WI38 (cell line): ENCODE results near the gene PRDX6.

Experiments
- H3K4me3 ChIP-seq: 2 replicates; pipeline ENCODE4 v1.5.1; 2011; ENCODE audit warnings: low read depth, mild to moderate bottlenecking, control low read depth, low read length
- TF ChIP-seq, protein P1 (sequence below): IDR thresholded peaks from 2 replicates; pipeline ENCODE4 v1.5.1; 2012; ENCODE audit warnings: low read depth, mild to moderate bottlenecking, control low read depth, low read length

PRDX6 gene

DNA sequence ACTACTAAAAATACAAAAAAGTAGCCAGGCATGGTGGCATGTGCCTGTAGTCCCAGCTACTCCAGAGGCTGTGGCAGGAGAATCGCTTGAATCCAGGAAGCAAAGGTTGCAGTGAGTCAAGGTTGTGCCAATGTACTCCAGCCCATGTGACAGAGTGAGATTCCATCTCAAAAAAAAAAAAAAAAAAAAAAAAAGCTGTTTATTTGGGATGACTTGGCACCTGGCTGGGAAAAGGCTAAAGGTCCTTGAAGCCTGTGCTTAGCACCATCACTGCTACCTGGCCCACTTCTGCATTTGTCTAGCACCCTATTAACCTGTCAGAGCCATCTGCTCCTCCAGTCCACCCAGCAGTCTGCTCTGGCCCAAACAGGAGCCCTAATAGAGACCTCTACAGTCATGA is 25.0 kb downstream of the PRDX6 start:
- no peak overlapping the region for H3K4me3 ChIP-seq

DNA sequence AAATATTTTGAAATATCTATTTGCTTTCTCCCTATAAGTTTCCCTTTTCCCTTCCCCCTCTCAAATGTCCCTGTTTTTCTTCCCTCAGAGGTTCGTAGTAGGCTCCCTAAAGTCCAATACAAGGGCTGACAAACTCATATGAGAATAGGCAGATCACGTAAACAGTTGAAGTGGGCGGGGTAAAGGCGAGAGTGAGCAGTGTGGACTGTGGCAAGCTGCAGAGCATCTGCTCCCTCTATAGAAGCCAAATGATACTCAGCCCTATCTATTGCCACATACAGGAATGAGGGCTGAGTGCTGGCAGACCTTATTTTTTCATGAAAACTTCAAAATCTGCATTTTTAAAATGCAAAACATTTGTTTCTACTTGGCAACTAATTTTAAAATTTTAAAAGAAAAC is 26.3 kb downstream of the PRDX6 start:
- no peak overlapping the region for H3K4me3 ChIP-seq
- TF ChIP-seq, protein P1, sequence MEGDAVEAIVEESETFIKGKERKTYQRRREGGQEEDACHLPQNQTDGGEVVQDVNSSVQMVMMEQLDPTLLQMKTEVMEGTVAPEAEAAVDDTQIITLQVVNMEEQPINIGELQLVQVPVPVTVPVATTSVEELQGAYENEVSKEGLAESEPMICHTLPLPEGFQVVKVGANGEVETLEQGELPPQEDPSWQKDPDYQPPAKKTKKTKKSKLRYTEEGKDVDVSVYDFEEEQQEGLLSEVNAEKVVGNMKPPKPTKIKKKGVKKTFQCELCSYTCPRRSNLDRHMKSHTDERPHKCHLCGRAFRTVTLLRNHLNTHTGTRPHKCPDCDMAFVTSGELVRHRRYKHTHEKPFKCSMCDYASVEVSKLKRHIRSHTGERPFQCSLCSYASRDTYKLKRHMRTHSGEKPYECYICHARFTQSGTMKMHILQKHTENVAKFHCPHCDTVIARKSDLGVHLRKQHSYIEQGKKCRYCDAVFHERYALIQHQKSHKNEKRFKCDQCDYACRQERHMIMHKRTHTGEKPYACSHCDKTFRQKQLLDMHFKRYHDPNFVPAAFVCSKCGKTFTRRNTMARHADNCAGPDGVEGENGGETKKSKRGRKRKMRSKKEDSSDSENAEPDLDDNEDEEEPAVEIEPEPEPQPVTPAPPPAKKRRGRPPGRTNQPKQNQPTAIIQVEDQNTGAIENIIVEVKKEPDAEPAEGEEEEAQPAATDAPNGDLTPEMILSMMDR: no peak

More for the DNA sequence above, 25.0 kb downstream of the PRDX6 start:
- TF ChIP-seq, protein P1: no peak

DNA sequence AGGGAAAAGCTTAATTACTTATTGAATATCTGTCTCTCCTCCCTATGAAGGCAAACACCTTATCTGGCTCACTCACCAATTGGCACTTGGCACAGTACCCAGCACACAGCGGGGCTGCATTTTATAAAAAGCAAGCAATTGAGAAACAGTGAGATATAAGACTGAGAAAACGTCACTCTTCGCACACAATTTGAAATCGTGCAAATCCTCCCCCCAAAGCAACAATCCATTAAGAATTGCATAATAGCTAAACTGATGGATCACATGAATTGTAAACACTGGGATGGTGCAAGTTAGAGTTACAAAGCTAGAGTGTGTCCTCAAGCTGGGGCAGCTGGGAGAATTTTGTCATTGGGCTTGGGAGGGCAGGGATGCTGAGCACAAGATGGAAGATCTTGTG is 27.1 kb downstream of the PRDX6 start:
- TF ChIP-seq, protein P1: no peak
- no peak overlapping the region for H3K4me3 ChIP-seq

DNA sequence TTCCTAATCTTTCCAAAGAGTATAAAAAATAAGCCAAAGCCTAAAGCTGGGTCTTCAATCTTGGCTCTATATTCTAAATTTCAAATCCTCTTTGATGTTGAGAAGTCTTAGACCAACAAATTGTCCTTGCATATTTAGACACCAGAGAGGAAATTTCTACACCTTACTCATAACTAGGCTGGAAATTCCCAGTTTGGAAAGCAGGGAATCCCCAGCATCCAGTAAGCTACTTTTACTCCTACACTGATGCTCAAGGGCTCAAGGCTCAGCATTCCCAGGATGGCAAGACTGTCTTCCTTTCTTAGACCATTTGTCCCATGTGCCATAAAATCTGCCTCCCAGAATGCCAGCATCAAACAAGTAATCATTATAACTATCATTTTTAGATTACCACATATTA is 28.3 kb downstream of the PRDX6 start:
- no peak overlapping the region for H3K4me3 ChIP-seq
- TF ChIP-seq, protein P1: no peak

DNA sequence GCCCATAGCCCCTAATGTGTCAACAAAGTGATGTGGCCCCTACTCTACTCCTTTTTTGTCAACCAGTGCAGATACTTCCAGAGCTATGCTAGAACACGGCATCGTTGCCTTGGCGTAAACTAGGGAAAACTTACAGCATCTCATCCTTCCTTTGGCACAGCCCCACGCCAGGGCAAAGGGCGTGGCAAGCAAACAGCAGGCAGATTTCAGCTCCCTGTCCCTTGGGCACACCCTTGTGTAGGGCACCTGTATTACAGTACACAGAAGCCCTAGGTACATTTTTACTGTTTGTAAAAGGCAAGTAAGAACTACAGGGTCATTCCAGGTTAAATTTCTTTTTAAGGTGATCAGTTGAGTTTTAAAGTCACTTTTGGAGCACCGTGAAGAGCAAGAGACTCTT is 29.3 kb downstream of the PRDX6 start:
- TF ChIP-seq, protein P1: no peak
- H3K4me3 ChIP-seq: no peak overlapping the region

DNA sequence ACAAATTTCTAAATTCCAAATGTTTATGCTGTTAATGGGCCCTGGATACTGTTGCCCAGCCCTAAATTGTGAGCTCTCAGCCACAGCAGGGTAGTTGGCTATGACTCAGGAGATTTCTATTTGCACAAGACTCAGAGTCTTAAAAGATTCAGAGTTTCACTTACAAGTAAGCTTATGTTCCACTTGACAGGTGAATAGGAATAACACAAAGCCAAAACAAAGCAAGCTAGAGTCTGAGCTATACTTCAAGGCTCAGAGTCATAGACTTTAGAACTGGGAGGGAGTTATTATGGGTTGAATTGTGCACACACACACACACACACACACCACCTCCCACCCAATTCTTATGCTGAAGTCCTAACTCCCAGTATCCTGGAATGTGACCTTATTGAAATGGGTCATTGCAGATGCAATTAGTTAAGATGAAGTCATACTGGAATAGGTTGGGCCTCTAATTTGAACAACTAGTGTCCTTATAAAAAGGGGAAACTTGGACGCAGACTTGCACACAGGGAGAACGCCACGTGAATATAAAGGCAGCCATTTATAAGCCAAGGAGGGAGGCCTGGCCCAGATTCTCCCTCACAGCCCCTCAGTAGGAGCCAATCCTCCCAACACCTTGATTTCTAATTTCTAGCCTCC is 30.2 kb downstream of the PRDX6 start:
- H3K4me3 ChIP-seq: no peak overlapping the region
- TF ChIP-seq, protein P1: no peak

DNA sequence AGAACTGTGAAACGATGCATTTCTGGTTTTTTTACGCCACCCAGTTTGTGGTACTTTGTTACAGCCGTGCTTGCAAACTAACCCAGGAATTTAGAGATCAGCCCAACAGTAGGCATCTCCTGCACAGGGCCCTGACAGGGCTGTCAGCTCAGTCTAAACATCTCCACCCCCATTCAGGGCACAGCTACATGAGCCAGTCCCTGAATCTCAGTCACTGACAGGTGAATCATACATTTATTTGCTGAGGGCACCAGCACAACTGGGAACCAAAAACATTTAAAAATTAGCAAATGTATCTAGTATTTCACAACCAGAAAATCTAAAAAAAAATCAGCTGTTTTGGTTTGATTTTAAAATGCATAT is 30.7 kb downstream of the PRDX6 start:
- H3K4me3 ChIP-seq: no peak overlapping the region
- TF ChIP-seq, protein P1: no peak
